ENCODE results near the gene PEX14.

Gene PEX14

DNA sequence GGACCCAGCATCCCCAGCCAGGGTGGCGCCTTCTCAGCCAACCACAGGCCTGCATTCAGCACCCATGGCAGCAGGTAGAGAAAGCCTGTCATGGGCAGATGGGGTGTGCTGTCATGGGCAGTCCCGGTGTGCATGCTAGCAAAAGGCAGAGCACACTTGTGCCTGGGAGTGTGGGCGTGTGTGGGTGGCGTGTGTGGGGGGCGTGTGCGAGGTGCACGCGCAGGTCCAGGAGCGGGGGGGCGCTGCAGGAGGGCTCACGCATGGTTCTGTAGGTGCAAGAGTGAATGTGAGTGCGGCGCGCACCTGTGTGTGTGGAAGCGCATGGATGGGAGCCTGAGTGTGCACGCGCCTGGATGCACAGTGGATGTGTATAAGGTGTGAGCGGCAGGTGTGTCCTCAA, 184.5 kb downstream of the PEX14 start:
- DNase-seq (ENCODE audit: low spot score): no peak
- TF ChIP-seq, protein P1, sequence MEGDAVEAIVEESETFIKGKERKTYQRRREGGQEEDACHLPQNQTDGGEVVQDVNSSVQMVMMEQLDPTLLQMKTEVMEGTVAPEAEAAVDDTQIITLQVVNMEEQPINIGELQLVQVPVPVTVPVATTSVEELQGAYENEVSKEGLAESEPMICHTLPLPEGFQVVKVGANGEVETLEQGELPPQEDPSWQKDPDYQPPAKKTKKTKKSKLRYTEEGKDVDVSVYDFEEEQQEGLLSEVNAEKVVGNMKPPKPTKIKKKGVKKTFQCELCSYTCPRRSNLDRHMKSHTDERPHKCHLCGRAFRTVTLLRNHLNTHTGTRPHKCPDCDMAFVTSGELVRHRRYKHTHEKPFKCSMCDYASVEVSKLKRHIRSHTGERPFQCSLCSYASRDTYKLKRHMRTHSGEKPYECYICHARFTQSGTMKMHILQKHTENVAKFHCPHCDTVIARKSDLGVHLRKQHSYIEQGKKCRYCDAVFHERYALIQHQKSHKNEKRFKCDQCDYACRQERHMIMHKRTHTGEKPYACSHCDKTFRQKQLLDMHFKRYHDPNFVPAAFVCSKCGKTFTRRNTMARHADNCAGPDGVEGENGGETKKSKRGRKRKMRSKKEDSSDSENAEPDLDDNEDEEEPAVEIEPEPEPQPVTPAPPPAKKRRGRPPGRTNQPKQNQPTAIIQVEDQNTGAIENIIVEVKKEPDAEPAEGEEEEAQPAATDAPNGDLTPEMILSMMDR (IDR thresholded peaks at IDR 0.05; ENCODE audit: extremely low read depth, insufficient read depth, missing control alignments): no peak
- in situ Hi-C loops (cut with MboI; ENCODE audit: low pct_unique_long_range_greater_than_20kb, low sequenced_read_pairs, unreplicated experiment): no loop called here

DNA sequence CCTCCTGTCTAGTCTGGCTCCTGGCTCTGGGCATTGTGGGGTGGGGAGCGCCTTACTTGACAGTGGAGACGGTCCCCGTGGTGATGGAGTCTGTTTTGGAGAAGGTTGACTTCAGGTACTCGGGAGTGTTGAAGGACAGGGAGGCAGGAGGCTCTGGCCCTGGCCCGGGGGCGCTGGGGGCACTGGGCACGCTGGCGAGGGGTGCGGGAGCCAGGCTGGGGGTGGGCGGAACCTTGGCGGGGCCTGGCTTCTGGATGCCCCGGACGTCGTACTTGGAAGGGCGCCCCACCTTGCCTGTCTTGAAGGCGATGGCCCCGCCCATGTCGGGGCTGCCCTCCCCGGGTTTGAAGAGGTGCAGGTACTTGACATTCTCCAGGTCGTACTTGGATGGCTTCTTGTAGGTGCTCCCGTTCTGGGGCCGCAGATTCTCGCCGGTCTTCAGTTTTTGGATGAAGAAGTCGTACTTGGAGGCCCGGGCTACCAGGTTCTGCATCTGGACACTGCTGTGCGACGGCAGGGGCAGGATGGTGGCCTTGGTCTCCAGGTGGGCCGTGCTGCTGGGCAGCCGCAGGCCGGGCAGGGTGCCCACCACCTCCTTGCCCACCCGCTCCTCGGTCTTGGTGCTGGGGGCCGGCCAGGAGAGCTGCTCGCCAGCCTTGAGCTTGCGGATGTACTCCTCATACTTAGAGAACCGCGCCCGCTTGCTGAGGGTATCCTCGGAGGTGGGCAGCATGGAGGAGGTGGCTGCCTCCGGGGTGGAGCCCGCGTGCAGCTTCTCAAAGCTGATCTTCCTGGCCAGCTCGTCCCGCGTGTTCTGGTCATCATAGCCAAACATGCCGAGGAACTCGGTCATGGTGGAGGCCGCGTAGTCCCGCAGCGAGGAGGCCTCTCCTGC, 185.1 kb downstream of the PEX14 start:
- DNase-seq (ENCODE audit: low spot score): no peak
- TF ChIP-seq, protein P1 (IDR thresholded peaks at IDR 0.05; ENCODE audit: extremely low read depth, insufficient read depth, missing control alignments): no peak
- in situ Hi-C loops (cut with MboI; ENCODE audit: low pct_unique_long_range_greater_than_20kb, low sequenced_read_pairs, unreplicated experiment): no loop called here

DNA sequence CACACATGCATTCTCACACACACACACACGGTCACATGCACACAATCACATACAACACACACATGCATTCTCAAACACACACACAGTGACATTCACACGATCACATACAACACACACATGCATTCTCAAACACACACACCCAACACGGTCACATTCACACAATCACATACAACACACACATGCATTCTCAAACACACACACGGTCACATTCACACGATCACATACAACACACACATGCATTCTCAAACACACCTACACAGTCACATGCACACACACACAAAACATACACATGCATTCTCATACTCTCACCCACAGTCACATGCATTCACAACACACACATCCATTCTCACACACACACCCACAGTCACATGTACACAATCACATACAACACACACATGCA, 186.7 kb downstream of the PEX14 start:
- in situ Hi-C loops (cut with MboI; ENCODE audit: low pct_unique_long_range_greater_than_20kb, low sequenced_read_pairs, unreplicated experiment): no loop called here
- TF ChIP-seq, protein P1 (IDR thresholded peaks at IDR 0.05; ENCODE audit: extremely low read depth, insufficient read depth, missing control alignments): no peak

DNA sequence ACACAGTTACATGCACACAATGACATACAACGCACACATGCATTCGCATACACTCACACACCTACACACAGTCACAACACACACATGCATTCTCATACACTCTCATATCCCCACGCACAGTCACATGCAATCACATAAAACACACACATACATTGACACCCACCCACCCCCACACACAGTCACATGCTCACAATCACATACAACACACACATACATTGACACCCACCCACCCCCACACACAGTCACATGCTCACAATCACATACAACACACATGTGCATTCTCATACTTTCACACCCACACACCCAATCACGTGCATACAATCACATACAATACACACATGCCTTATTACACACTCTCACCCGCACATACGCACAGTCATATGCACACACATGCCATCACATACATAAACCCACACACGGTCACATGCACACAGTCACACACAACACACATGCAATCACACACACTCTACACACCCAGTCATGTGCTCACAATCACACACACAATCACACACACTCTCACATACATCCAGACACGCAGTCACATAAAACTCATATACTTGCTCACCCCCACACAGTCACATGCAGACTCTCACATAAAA, 187.4 kb downstream of the PEX14 start:
- DNase-seq (ENCODE audit: low spot score): no peak
- TF ChIP-seq, protein P1 (IDR thresholded peaks at IDR 0.05; ENCODE audit: extremely low read depth, insufficient read depth, missing control alignments): no peak
- in situ Hi-C loops (cut with MboI; ENCODE audit: low pct_unique_long_range_greater_than_20kb, low sequenced_read_pairs, unreplicated experiment): no loop called here

More for the DNA sequence above, 186.7 kb downstream of the PEX14 start:
- no peak for DNase-seq (ENCODE audit: low spot score)

DNA sequence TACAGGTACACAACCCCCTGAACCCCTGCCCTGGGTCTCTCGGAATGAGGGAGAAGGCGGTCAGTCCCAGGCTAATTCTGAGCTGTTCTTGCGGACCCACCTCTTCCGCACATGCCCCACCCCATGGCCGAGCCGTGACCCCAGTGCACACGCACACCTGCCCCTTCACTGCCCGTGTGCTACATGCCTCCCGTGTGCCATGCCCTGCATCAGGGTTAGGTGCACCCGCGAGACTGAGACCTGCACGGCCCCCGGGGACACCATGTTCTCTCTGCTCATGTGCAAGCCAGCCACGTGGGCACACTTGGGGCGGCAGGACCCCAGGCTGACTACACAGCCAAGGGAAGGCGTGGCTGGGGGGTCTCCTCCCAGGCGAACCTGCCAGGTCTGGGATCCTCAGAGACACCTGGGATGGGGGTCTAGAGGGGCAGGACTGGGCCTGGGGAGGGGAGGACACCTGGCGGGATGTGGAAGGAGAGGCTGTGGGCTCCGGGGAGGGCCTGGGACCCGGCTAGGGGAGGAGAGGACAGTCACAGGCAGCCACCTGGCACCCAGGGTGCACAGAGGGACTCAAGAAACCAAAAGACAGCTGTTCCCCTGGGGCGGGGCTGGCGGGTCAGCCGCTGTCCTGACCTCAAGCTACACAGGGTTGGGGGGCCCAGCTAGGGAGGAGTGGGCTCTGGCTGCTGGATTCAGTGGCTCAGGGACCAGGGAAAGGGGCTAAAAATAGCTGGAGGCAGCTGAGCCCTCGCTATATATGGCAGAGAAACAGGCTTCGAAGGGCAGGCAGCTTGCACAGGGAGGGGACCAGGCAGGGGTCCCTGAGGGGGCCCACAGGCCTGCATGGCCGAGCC, 188.3 kb downstream of the PEX14 start:
- DNase-seq (ENCODE audit: low spot score): no peak
- in situ Hi-C loops (cut with MboI; ENCODE audit: low pct_unique_long_range_greater_than_20kb, low sequenced_read_pairs, unreplicated experiment): no loop called here
- TF ChIP-seq, protein P1 (IDR thresholded peaks at IDR 0.05; ENCODE audit: extremely low read depth, insufficient read depth, missing control alignments): no peak

DNA sequence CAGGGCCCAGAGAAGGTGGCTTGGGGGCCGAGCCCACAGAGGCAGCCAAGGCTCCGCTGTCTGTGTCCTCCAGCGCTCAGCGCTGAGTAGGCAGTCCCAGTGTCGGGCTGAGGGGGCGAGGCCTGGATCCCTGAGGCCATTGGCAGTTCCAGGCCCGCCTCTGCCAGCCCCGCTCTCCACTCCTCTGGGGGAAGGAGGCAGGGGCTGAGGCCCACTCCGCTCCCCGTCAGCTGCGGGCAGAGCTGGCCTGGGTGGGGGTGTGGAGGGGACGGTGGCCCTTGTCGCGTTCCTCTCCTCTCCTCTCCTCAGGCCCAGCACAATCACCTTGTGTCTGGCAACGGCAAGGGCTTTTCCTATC, 188.9 kb downstream of the PEX14 start:
- DNase-seq (ENCODE audit: low spot score): no peak
- in situ Hi-C loops (cut with MboI; ENCODE audit: low pct_unique_long_range_greater_than_20kb, low sequenced_read_pairs, unreplicated experiment): no loop called here
- TF ChIP-seq, protein P1 (IDR thresholded peaks at IDR 0.05; ENCODE audit: extremely low read depth, insufficient read depth, missing control alignments): no peak

Measured in GM13977 (cell line).